Hippocampal formation (tissue), 2 donors: ENCODE measurements around the gene B4GALNT3.

Source experiments
- DNase-seq, 2 donors: peaks; one replicate each; lab custom pipeline; 2025; lab: John Stamatoyannopoulos, UW

Gene B4GALNT3

DNA sequence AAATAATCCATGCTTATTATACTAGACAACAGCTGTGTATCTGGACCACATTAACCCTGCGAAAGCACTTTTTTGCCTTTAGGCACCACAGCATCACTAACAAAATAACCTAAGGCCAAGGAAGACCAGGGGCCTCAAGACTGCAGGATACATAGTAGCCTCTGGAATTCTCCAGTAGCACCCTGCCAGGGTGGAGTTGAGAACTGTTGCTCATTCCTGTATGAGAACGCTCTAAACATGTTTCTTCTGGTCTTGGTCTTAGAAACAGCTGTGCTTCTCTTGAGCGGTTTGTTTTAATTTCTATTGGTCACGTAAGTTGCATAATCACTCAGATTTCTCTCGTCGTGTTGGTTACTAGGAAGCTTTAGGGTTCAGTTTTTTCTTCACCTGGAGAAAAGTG lies 7.9 kb downstream of the B4GALNT3 start:
- no peak for DNase-seq

DNA sequence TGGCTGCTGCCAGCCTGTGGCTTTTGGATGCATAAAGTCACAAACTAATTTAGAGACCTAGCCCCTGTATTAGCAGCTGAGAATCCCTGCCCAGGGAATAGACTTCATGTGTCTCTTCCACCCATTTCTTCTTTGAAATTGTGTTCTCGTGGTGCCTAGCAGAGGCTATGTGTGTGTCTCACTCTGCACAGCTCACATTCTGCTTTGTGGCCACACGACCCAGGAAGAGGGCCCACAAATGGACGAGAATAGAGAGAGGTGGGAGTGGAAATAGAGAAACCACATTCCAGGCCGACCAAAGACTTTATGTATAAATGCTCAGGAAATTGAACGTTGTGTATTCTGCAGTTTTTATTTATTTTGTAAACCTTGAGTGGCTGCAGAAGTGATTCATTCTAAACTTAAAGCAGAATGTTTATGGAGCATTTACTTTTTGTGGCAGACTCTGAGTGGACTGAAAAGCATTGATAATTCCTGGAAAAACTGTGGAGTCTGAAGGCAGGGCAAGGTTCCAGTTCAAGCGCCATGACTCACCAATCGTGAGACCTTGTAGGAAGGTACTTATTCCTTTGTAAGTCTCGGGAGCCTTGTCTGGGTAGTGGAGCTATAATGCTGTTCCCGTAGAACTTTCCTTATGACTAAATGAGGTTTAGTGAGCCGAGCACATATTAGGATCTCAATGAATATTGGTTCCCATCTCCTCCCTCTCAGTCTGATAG lies 9.1 kb downstream of the B4GALNT3 start:
- no peak for DNase-seq

DNA sequence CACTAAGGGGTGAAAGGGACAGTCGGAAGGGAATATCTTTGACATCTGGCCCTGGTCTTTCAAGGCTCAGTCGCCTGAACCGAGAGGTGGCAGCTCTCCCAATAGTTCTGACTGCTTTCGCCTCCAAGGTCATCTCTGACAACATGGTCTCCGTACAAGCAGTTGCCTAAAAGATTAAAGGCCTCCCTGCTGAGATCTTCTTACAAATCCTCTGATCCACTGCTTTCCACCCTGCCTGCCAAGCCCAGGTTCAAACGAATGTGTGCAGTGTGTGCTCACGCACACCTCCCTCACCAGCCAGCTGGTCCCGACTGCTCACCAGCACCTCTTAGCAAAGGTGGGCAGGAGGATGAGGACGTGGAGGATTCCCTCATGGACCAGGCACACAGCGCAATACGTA lies 10.4 kb downstream of the B4GALNT3 start:
- no peak for DNase-seq

DNA sequence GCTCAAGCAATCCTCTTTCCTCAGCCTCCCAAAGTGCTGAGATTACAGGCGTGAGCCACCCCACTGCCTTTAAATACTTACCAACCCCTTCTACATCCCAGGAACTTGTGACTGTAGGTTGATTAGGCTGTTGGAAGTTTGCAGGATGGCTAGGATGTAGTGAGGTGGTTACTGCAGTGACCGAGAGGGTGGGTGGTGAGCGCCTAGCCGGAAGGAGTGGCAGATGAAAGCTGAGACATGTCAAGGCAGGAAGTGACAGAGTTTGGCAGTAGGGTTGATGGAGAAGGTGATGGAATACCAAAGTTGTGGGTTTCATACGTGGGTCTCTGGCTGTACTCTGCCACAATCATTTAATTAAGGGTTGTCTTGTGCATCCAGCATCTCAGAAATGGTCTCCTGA lies 13.5 kb downstream of the B4GALNT3 start:
- no peak for DNase-seq

DNA sequence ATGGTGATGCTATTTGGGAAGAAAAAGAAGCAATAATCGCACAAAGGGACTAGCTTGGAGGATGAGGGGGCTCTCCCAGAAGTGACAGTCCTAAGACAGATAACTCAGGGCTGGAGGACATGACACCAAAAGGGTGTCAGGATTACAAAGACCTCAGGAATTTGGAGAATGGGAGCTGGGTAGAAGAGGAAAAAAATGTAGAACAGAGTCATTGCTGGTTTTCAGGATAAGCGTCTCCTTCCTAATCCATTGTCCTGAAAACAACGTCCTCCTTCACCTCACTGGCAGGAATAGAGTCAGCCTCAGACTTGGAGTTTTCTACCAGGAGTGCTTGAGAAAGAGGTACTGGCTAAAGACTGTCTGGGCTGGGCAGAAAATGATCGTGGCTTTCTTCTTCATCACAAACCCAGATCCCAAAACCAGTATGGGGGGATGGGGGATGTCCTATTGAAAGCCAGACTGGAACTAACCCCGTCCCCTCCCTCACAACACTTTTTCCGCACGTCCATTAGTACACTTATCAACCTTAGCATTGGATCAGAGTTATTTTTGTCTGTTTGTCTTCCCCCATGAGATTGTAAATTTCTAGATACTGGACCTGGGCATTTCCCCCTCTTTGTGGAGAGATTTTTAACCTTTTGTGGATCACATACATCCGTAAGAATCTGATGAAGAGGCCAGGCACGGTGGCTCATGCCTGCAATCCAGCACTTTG lies 14.3 kb downstream of the B4GALNT3 start:
- DNase-seq, result no peak

DNA sequence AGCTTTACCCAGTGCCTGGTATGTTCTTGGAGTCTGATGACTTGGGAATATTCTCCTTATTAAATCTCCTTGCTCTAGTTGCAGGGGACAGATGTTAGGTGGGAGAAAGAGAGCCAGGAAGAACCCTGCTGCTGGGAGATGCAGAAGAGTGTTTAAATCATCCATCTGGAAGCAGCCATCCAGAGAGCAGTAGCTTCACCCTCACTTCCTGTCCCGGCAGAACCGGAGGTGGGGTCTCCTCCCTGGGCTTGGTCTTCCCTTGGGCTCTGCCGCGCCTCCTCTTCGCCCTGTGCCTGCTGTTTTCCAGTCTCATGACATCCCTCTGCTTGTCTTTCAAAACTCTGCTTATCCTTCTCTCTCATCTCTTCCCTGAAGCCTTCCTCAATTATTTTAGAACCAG lies 15.5 kb downstream of the B4GALNT3 start:
- no peak for DNase-seq

DNA sequence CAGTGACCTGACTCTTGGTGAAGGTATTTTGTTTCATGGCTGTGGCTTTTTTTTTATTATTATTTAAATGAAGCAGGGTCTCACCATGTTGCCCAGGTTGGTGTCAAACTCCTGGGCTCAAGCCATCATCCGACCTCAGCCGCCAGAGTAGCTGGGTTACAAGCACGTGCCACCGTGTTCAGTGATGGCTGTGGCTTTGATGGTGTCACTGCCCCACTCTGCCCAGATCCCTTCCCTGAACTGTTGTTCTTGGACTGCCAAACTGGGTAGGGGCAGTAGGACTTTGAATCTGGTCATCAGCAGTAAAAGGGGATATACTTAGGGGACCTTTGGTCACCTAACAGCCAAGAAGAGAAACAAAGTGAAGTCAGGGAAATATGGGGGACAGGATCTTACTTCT lies 19.4 kb downstream of the B4GALNT3 start:
- DNase-seq, result no peak

DNA sequence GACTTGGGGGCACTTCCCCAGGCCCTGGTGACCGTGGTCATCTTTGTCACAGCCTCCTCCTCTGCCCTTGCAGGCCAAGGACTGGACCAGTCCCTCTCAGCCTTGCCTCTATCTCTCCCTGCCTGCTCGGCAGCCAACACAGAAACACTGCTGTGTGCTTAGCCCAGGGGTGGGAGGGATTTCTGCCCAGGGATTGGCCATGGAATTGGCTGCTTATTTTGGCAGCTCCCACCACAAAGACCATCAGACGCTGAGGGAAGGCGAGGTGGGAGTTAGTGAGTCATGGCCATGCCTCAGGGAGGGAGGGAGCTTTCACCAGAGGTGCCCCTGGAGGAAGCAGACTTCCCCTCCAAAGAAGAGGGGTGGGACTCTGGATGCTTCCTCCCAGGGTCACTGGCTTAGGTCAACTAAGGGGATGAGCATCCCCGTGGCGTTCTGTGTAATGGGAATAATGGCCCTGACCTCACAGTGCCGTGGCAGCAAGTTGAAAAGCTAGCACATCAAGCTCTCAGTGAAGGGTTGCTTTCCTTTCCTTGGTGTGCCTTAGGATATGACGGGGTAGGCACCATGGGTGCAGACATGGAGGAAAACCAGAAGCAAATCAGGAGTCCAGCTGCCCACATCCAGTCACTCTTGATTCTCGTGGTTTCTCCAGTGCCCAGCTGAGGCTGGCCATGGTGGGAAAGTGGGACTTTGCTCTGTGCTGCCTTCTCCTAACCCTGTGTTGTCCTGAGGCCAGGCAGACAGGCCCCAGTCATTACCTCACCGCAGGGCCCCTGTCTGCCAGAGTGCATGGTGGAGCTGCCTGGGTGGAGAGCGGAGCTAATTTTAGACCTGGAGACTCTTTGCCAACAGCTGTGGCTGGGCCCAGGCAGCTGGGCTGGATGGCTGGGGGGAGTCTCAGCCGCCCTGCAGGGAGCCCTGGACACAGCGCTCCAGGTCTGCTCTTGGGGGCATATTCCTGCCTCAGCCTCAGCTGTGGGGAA lies 21.4 kb downstream of the B4GALNT3 start:
- DNase-seq, result no peak

DNA sequence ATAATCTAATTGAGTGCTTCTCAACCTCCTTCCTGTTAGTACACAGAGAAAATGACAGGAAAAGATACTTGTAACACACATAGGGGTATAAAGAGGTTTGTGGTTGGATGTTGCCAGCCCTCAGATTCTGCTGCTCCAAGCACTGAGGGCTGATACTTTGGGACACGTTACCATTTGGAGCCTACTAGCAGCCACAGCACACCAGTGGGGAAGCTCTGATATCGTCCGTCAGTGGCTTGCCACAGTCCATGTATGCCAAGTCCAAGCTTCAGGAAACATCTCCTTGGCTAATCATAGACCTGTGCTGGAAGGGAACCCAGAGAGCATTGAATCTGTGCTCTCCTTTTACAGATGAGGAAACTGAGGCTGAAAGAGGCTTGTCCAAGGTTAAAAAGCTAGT lies 22.3 kb downstream of the B4GALNT3 start:
- no peak for DNase-seq

DNA sequence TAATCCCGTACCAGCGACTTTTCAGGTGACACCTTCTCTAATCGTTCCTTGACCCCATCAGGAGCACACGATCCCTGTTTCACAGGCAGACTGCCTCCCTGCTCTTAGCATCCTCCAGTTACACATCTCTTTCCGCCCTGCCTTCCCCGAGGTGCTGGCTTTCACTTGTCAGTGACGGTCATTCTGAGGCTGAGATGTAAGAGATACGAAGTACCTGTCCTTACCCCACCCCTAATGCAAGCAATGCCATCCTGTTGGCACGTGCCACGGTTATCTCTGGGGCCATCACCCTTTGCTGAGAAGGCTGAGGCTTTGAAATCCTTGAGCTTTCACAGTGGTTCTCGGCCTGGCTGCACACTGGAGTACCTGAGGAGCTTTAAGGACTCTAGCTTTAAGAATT lies 24.4 kb downstream of the B4GALNT3 start:
- DNase-seq, result no peak

DNA sequence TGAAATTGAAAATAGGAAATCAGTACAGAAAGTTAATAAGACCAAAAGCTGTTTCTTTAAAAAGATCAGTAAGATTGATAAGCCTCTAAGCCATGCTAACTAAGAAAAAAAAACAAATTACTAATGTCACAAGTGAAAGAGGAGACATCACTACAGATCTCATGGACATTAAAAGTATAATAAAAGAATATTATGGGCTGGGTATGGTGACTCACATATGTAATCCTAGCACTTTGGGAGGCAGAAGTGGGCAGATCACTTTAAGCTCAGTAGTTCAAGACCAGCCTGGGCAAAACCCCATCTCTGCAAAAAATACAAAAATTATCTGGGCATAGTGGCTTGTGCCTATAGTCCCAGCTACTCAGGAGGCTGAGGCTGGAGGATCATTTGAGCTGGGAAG lies 30.5 kb downstream of the B4GALNT3 start:
- no peak for DNase-seq

DNA sequence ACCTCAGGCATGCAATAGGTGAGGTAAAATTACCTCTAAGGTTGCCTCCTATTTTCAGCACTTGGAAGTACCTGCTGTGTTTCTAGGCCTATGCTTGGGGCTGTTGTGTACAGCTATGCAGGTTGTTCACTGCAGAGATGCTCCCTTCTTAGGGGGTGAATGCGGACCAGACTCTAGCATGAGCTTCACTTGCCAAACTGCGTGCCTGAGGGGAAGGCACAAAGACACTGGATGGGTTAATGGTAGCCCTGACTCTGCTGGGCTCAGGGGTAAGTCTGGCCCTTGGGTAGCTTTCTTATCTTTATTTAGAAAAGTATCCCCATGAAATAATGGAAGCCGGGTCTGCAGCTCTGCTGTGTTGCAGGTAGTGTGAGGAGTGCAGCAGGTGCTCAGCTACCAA lies 35.7 kb downstream of the B4GALNT3 start:
- no peak for DNase-seq

DNA sequence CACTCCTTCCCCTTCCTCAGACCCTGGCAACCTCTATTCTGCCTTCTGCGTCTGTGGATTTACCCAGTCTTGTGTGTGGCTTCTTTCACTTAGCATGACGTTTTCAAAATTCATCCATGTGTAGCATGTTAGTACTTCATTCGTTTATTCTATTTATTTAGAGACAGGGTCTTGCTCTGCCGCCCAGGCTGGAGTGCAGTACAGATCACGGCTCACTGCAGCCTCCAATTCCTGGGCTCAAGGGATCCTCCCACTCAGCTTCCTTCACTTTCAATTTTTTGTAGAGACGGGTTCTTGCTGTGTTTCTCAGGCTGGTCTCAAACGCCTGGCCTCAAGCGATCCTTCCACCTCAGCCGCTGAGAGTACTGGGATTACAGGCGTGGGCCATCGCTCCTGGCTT lies 37.0 kb downstream of the B4GALNT3 start:
- no peak for DNase-seq

DNA sequence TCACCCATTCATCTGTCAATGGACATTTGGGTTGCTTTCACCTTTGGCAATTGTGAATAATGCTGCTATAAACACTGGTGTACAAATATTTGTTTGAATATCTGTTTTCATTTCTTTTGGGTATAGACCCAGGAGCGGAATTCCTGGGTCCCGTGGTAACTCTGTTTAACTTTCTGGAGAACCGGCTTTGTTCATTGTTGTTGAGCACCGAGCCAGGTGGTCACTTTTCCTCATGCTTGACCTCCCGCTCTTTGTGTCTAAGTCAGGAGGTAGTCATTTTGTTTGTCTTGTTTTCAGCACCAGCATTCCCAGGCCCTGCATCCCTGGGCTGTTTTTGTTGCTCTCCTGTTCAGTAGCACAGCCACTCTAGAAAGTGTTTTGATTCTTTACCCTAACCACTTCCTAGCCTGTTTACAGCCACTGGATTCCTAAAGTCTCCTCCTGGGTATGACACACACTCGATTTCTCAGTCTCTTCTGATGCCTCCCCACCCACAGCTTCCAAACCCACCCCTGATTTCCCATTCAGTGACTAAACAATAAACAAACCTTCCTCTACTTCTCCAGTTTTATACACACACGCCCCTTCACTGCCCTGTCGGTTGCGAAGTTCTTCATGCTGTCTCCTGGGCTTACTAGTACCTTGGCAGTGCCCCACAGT lies 37.9 kb downstream of the B4GALNT3 start:
- no peak for DNase-seq

DNA sequence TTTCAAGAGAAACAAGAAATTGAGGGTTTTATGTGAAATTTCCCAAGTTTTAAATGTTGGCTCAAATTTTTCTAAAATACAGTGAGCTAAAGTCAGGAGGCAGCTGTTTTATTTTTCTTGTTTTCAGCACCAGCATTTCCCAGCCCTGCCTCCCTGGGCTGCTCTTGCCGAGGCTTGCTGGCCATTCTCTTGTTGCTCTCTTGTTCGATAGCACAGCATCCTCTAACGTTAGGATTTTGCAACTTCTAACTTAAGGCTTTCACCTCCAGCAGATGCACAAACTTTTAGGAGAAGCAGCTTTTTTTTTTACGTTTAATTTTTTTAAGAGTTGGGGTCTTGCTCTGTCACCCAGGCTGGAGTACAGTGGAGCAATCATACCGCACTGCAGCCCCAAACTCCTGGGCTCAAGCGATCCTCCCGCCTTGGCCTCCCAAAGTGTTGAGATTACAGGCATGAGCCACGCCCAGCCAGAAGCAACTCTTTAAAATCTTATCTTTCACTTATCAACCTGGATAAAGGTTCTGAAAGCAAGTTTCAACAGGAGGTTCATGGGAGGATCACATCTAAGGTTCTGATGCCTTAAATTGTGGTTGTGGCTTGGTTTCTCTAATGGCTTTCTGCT lies 40.2 kb downstream of the B4GALNT3 start:
- DNase-seq, result no peak

DNA sequence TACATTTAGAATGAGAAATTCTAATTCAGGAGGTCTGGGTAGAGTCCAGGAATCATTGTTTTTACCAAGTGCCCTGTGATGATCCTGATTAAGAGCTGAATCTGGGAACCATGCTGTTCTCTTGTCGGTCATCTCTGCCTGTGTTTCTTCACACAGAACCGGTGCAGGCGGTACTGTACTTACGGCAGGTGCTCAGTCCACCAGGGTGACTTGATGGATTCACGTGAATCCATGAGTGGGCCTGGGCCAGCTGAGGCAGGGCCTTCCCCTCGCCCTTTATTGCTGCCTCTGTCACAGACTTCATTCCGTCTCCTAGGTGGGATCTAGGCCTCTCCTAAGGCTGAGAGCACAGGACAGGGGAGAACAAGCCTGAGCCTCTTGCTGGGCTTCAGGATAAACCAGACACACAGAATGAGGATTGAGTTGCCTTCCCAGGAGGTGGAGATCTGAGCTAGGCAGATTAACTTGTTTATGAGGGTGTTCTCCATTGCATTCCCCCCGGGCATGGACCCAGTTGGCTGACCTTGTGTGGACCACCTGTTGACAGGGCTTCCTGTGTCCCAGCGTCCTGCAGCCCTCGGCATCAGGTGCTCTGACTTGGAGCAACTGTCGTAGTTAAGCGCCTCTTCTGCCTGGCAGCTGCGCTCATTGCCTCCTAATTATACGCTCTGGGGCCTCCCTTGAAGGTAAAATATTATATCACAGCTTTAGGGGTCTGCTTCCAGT lies 42.1 kb downstream of the B4GALNT3 start:
- DNase-seq, result no peak

DNA sequence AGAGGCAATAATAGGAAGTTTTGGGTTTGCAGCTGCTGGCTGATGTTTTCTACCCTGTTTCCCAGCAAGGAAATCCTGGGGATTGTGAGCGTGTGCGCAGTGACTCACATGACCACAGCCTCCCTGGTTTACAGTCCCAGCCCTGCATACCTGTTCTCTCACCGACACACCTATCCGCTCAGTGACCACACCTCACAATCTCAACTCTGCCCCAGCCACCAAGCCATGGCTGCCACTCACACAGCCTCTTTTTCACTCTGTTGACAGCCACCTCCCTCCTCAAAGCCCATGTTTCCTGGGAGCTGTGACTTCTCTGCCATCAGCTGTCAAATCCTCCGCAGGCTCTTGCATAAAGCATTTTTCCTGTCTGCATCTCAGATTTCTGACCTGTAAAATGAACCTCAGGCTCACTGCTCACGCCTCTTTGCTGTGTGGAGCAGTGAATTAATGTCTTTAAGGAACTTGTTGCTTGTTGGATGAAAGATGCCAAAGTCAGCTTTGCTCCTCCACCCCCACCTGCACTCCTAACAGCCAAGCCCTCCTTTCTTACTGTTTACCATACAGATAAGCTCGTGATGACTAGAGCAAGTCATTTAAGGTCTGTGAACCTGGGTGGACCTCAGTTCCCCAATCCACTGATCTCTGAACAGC lies 43.5 kb downstream of the B4GALNT3 start:
- no peak for DNase-seq

DNA sequence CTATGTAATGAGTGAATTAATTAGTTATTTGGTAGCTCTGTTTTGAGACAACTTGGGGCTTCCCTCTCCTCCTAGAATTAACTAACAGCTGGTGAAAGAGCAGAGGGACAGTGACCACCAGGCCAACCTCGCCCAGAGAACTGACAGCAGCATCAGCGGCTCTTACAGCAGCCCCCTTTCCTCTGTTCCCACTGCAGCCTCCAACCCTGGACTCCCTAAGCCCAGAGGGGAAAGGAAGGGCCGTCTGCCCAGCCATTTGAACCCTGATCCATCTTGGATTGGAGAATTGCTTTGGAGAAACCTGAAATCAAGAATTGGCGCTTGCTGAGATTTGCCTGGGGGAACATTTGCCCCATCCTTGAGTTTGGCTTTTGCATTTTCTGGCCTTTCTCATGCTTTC lies 45.5 kb downstream of the B4GALNT3 start:
- no peak for DNase-seq

DNA sequence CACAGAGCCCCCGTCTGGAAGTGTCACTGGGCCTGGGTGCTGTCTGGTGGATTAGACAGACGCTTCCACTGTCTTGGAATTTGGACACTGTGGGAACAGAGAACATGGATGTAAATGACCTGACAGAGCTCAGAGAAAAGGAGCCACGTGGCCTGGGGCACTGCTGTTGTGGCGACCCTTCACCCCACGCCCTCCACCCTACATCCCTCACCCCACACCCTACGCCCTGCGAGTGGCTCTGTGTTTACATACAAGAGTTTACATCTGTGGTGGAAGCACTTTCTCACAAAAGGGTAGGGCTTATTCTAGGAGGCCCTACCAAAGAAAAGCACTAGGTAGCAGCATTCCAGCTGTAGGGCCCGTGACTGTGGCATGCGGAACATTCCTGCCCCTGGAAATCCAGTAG lies 47.7 kb downstream of the B4GALNT3 start:
- no peak for DNase-seq

DNA sequence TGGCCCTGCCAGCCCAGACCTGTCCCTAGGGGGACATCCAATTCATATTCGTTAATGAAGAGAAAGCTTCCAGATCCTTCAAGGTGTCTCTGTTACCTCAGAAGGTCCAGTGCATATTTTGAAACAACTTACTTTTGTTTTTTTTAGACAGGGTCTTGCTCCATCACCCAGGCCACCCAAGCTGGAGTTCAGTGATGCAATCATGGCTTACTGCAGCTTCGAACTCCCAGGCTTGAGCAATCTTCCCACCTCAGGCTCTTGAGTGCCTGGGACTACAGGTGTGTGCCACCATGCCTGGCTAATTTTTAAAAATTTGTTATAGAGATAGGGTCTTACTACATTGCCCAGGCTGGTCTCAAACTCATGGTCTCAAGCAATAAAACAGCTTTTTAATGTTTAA lies 48.4 kb downstream of the B4GALNT3 start:
- DNase-seq, result no peak
